Hepatocyte (in vitro differentiated cells): ENCODE data around the gene TRAPPC8.
"Not testable (repeated sequence)": the region's sequence is repeated elsewhere in the genome, so short reads cannot be mapped to it uniquely, and the experiment has no call there.

Source experiments
- EZH2 ChIP-seq: fragments of 200-600 bp; sonication (generic); IDR thresholded peaks from 2 replicates; pipeline ENCODE4 v1.6.1; 2016; ENCODE audit warnings: antibody characterized with exemption, mild to moderate bottlenecking, borderline replicate concordance
- TF ChIP-seq, protein P1 (sequence below): fragments of 200-600 bp; sonication (generic); IDR thresholded peaks from 2 replicates; pipeline ENCODE4 v1.5.1; 2016; ENCODE audit warnings: antibody characterized with exemption, mild to moderate bottlenecking; ENCODE audit not compliant: poor library complexity

DNA sequence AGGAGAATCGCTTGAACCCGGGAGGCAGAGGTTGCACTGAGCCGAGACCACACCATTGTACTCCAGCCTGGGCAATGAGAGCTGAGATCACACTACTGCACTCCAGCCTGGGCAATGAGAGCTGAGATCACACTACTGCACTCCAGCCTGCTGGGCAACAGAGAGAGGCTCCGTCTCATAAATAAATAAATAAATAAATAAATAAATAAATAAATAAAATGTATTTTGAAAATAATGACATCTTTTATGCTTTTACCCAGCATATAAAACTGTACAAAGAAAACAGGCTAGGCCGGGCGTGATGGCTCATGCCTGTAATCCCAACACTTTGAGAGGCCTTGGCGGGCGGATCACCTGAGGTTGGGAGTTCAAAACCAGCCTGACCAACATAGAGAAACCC, 8.2 kb downstream of the TRAPPC8 start:
- TF ChIP-seq, protein P1, sequence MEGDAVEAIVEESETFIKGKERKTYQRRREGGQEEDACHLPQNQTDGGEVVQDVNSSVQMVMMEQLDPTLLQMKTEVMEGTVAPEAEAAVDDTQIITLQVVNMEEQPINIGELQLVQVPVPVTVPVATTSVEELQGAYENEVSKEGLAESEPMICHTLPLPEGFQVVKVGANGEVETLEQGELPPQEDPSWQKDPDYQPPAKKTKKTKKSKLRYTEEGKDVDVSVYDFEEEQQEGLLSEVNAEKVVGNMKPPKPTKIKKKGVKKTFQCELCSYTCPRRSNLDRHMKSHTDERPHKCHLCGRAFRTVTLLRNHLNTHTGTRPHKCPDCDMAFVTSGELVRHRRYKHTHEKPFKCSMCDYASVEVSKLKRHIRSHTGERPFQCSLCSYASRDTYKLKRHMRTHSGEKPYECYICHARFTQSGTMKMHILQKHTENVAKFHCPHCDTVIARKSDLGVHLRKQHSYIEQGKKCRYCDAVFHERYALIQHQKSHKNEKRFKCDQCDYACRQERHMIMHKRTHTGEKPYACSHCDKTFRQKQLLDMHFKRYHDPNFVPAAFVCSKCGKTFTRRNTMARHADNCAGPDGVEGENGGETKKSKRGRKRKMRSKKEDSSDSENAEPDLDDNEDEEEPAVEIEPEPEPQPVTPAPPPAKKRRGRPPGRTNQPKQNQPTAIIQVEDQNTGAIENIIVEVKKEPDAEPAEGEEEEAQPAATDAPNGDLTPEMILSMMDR: not testable (repeated sequence)
- TF ChIP-seq EZH2: not testable (repeated sequence)
